COR-L47 (cell line): ENCODE results near the gene CCDC181.
A peak's percentile ranks its signal among the peaks of the same experiment; 100 is the strongest.
"Not testable (repeated sequence)": the region's sequence is repeated elsewhere in the genome, so short reads cannot be mapped to it uniquely, and the experiment has no call there.

Experiments used
- DNase-seq: peaks from one replicate; lab custom pipeline; 2025; lab: John Stamatoyannopoulos, UW

CCDC181 gene

DNA sequence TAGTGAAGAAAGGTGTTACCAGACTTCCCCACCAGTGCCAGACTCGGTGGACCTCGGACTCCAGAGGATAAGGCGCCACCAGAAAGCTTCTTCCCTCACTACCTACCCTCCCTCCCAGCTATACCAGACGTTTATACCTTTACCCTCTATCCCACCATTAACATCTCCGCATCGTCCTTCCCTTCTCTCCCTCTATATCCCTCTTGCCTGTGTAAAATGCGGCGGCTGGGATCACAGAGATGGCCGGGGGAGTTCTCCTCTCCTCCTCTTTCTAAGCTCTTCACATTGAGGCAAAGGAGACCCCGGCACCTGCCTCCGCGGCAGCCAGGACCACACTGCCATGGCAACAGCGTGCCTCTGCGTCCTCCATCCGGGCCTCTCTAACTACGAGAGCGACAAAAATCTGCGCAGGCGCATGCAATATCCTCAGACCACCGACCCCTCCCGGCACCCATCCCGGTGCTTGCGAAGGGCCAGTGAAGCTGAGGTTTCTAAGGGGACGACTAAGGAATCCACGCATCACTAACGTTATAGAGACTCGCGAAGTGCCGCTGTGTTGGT, at the start of gene CCDC181:
Gene CCDC181 (minus strand): TSS at position 394 of the 561 bp plus-strand sequence. CDS start 2,547 bp downstream, outside the sequence.
- DNase-seq: no peak

DNA sequence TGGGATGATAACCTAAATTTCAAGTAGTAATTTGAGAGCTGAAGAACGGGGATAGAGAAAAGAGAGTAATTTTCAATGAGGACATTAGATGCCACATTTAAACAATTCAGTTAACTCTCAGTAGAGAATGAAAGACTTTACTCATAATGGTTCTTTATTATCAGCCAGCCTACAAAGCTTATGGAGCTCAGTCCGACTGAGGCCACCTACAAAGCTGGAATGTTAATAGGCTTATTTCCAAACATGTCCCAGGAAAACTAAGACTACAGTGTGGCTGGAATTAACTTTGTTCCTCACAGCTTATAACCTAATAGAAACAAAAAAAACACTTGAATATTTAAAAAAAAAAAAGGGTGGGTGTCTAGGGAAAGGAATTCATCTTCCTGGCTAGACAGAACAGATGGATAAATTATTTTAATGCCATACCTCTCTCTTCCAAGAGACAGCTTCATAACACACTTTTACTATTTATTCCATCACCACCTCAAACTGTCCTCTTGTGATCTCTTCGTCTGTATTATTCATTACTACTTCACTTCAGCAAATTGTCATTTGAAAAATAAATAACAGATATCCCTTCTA, 48.6 kb upstream of the CCDC181 start:
- no peak for DNase-seq

DNA sequence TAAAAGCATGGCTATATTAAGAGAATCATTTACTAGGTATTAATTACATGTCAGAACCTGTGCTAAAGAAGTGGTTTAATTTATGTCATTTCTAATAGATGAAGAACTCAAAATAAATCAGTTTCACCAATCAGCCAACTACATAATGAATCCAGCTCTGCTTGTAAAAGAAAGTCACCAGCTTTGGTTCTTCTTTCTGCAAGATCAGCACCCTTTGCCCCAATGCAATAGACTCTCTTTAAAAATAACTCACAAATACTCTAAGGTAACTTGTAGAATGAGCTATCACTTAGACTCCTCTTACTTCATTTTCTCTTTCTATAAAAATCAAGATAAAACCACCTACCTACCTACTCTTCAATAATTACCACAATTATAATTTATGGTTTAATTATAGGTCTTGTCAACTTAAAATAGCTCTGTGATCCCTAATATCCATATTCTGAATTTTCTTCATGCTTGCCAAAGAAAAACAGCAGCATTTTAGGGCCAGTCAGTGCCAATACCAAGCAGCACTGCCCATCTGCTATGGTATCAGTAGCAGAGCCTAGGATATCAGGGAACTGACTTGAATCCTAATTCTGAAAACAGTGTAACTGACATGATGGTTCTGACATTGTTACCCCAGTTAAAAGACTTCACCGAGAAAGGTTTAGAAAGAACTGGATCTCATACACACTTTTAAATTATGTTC, 47.2 kb upstream of the CCDC181 start:
- no peak for DNase-seq

DNA sequence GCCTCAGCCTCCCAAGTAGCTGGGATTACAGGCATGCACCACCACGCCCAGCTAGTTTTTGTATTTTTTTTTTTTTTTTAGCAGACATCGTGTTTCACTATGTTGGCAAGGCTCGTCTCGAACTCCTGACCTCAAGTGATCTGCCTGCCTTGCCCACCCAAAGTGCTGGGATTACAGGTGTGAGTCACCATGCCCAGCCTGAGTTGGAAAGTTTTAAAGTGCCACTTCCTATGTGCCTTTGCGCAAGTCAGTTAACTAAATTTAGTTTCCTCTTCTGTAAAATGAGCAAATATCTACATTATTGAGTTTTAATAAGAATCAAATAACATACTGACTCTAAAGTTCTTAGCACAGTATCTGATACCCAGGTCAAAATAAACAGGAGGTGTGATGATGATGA, 46.1 kb upstream of the CCDC181 start:
- DNase-seq: no peak

DNA sequence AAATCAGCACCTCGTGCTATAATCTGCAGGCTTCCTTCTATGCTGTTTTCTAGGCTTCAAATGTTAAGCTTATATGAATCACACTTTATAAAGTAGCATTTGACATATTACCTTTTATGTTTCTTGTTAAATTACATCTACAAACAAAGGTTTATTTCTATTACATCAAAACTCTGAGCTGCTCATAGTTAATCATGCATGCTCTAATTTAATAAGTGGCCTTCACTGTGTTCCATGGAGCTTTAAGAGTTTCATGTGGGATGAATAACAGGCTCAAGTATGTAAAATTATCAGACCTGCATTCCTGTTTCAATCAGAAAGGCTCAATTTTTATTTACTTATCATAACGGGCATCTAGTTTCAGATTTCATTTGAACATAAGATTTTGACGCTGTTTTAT, 45.5 kb upstream of the CCDC181 start:
- no peak for DNase-seq

DNA sequence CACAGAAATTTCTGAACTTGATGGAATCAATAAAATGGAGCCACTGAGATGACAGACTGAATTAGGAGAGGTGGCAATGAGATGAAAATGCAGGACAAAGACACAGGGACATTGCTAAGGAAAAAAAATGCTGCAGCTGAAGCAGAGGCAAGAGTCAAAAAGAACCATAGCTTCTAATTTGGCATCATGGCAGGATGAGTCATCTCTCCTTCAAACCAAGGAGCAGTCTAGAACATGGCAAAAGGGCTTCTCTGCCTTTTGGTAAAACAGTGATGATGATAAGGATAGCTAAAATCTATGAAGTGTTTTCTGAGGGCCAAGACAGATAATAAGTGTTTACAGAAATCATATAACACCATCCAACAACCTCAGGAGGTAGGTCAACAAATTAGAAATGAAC, 41.7 kb upstream of the CCDC181 start:
- no peak for DNase-seq

DNA sequence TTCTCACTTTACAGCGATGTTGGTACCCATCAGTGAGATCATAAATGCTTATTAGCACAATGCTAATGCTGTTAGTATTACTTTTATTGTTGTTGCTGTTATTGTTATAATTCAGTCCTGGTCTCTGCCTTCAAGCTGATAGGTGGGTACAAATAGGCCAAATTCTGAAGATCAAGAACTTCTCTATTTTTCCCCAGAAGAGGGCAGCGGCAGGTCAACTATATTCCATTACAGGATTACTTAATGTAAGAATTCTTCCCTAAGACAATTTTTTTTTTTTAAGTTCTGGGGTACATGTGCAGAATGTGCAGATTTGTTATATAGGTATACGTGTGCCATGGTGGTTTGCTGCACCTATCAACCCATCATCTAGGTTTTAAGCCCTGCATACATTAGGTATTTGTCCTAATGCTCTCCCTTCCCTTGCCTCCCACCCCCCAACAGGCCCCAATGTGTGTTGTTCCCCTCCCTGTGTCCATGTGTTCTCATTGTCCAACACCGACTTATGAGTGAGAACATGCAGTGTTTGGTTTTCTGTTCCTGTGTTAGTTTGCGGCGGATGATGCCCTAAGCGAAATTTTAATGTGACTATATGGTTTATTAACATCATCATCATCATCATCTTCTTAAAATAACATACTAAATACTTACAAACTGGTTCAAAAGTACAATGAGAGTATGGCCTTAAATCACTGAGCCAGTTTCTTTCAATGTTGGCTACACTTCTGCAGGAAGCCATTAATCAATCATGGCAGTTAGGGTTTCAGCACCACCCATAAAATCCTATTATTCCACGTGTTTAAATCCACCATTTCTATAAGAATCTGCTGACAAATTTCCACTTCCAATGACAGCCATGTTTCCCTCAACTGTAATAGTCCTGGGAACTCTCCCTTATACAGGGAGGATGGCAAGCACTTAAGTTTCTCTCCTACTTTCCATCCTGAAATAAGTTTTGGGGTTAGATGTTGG, 39.3 kb upstream of the CCDC181 start:
- peak; percentile 12 for DNase-seq

DNA sequence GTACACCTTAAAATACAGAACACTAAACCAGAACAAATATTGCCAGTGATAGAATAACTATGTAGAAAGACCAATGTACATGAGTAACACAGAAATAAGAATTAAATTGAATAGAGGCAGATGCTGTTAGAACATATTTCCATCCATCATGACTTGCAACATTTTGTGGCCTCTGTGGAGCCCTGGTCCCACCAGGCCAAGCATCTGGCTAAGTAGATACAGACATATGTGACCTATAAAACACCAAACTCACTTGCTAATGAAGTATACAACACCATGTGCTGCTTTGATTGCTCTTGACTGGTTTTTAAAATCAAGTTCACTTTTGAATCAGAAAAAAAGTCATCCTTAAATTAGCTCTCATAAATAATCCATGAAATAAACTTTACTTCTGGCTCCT, 38.0 kb upstream of the CCDC181 start:
- DNase-seq: no peak

DNA sequence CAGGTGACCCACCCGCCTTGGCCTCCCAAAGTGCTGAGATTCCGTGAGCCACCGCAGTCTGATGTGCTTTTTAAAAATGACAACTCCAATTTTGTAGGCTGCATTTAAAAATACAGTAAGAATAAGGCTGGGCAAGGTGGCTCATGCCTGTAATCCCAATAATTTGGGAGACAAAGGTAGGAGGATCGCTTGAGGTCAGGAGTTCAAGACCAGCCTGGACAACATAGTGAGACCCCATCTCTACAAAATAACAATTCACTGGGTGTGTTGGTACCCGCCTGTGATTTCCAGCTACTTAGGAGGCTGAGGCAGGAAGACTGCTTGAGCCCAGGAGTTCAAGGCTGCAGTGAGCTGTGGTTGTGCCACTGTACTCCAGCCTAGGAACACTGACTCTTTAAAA, 35.1 kb upstream of the CCDC181 start:
- DNase-seq: no peak

DNA sequence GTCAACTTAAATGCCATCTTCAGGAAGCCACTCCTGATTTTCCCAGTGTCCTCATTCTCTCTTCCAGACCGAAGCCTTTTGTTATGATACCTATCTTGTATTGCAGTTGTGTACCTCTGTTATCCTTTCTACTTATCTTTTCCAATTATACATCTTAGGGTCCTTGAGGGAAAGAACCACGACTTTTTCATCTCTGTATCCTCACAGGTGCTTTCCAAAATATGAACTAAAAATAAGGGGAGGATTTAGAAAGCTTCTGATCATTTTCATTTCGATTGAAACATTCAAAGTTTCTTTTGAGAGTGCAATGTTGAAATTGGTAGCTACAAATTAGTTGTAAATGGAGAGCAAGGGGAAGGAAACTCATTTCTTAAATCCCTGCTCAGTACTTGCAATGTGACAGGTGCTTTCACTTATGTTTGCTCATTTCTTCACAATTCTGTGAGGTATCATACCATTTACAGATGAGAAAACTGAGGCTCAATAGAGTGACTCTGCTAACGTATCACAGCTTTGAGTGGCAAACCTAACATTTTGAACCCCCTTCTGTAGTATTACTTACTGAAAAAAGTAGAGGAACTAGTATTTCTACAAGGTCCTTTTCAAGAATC, 34.2 kb upstream of the CCDC181 start:
- no peak for DNase-seq

DNA sequence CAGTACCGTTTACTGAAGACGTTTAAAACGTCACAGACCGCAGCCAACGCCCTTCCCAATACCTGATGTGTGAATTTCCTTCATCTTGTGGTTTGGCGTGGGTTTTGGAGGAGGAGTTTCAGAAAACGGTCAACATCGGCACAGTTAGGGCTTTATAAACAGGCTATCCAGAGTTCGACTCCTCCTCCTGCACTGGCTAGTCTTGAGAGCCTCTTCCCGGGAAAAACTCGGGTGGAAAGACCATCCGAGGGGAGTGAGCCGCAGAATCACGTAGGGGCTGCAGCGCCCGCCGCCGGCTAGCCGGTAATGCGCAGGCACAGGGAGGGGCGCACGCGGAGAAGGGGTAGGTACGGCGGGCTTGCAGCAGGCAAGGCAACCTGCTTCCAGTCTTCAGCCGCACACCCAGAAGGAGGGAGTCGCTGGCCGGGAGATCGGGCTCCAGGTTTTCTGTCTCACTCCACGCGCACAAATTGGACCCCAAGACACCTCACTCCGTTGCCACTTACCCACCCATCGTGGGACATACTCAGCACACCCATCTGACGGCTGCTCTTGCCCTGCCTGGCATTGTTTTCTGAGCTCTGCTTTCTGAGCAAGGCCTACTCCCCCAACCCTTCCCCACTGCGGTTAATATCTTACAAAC, 33.0 kb upstream of the CCDC181 start:
- DNase-seq: no peak

DNA sequence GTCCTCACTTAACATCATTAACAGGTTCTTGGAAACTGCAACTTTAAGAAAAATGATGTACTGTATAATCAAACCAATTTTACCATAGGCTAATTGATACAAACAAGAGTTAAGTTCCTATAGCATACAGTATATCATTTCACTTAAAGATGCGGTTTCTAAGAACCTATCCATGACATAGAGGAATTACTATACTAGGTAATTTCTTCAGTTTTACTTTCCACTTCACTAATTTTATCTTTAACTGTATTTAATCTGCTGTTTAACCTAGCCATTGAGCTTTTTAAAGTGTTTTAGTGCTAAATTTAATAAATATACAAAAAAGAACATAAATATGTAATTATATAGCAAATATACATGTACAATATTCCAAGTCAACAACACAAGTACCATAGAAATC, 30.2 kb upstream of the CCDC181 start:
- no peak for DNase-seq

DNA sequence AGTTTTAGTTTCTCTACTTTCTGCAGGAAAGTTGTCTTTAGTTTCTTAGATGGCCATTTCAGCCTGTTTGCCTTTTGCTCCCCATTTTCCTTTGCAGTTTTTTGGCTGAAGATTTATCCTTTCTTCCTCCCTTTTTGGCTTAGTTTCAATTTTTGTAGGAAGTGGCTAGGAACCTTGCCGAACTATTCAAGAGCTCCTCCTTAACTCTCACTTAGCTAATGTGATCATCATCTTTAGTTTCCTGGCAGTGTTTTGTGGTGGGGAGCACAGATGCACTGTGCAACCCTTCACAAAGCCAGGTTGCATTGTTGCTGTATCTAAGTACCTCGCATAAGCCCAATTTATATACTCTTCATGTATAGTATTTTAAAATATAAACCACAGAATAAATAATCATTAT, 28.8 kb upstream of the CCDC181 start:
- DNase-seq: no peak

DNA sequence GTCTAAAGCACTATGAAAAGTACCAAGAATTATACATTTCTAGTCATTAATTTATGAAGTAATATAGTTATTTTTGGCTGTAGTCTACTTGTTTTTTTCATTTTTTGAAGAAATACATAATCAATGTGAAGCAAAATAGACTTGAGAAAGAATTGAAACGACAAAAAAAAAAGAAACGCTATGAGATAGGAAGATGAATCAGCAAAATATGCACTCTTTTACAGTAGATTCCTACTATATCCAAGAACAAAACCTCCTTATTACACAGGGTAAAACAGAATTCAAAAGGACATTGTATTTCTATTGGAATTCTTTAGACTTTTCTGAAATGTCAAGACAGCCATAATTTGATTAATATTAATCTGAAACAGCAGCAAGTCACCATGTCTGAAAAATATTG, 25.6 kb upstream of the CCDC181 start:
- no peak for DNase-seq

DNA sequence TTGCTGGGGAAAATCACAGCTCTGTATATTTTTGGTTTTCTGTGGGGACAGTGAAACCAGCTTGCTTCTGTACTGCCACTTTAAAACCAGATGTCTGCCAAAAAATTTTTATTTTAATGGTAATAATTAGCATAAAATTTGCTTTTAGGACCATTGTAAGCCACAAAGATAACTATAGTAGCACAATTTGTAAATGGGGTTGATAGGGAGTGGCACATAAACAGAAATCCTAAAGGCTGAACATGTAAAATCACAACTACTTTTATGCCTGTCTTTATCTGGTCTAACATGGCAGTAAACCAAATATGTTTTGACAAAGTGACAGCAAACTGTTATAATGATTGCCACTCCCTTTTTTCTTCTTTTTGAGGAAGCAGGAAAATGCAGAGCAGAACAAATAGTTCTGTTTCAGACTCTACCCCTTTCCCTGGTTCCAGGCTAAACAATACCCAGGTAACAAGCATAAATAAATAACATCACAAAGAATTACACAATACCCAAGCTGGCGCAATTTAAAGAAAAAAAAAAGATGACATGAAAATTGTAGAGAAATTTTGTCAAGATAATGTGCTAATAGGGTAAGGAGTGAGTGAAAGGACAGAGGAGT, 24.0 kb upstream of the CCDC181 start:
- DNase-seq: no peak

DNA sequence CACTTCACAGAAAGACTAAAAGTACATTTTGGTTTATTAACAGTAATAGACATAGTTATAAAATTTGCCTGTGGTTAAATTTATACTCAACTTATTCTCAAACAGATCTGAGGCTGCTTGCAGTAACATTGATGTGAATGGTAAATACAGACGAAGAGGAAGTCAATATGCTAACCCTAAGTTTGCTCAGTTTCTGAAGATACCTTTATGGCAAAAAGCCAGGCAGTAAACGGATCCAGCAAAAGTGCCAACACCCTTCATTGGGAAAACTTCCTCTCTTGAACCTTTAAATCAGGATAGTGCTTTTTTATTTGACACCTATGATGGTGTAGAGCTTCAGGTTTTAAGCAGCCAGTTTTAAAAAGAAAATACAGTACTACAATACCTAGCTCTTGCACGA, 16.6 kb upstream of the CCDC181 start:
- no peak for DNase-seq

DNA sequence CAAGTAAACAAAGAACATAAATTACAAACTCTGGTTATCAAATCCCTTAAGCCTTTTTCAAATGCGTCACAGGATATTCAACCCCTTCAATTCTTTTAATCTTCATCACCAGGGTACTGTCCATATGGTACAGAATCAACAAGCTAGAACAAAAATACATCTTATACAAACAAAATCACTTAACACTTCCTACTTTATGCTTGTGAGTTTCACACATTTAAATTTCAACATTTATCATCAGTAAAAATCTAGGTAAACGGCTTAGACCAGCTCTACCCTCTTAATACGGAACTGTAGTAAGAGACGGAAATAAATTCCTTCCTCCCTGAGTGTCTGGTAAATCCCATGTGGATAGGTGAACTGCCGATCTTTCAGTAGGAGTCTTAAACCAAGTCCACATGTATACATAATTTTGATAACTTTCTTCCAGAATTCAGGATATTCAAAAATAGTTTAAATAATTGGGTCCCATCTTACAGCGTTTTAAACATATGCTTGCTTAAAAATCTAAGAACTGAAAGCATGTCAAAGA, 1.0 kb downstream of the CCDC181 start:
- DNase-seq: no peak

DNA sequence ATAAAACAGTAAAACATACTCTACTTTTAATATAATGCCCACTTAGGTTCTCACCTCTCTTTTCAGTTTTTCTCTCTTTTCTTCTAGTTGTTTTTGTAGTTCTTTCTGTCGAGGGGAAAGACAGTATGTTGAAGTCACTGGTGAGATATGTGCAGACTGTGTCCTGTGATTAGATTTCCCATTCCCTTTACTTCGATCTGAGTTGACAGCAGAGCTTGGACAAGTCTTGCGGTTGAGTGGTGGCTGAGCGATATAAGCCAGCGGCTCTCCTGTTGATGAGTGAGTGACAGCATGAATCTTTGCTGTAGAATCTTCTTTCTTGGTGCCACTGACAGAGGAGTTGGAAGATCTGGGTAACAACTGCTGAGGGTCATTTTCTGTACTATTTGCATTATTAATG, 6.0 kb downstream of the CCDC181 start:
- DNase-seq: no peak

DNA sequence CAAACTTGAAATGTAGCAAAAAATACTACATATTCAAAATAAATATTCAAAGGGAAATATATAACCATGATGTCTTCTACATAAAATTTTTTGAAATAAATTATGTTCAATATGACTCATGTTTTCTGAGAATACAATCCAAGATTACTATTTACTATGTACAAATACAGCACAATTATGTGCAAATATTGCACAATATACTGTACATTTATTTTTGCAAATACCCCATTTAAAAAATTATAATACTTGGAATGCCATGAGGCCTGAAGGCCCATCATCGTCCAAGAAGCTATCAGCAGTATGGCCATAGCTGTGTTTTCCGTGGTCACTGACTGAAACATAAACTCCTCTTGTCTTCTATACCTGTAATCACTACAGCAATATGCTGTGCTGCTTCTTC, 12.3 kb downstream of the CCDC181 start:
- DNase-seq: no peak

DNA sequence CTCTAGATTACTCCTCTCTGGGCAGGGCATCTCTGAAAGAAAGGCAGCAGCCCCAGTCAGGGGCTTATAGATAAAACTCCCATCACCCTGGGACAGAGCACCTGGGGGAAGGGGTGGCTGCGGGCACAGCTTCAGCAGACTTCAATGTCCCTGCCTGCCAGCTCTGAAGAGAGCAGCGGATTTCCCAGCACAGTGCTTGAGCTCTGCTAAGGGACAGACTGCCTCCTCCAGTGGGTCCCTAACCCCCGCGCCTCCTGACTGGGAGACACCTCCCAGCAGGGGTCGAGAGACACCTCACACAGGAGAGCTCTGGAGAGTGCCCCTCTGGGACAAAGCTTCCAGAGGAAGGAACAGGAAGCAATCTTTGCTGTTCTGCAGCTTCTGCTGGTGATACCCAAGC, 18.9 kb downstream of the CCDC181 start:
- DNase-seq: not testable (repeated sequence)

DNA sequence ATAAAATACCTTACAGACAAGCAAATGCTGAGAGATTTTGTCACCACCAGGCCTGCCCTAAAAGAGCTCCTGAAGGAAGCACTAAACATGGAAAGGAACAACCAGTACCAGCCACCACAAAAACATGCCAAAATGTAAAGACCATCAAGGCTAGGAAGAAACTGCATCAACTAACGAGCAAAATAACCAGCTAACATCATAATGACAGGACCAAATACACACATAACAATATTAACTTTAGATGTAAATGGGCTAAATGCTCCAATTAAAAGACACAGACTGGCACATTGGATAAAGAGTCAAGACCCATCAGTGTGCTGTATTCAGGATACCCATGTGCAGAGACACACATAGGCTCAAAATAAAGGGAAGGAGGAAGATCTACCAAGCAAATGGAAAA, 24.7 kb downstream of the CCDC181 start:
- DNase-seq: not testable (repeated sequence)
